Sigmoid colon (tissue), 4 donors: ENCODE measurements around the gene ZNF189.

Experiments used
- EP300 ChIP-seq, 4 donors: sonication (generic); formaldehyde crosslinking; IDR thresholded peaks; one replicate each; pipeline ENCODE4 v1.6.1; 2017; ENCODE audit warnings: antibody characterized with exemption in 4 of 4
- POLR2A ChIP-seq, 2 donors: fragments of 450-650 bp; IDR thresholded peaks; one replicate each; pipeline ENCODE4 v1.6.1; 2016; ENCODE audit warnings: antibody characterized with exemption in 2 of 2, mild to moderate bottlenecking in 2 of 2, moderate library complexity in 2 of 2
- TF ChIP-seq, protein P1 (sequence below), 4 experiments: fragments of 450-650 bp in 3 of 4; fragments of 200-600 bp in 1 of 4; IDR thresholded peaks; one replicate each; pipeline ENCODE4 v1.5.1; 2016 to 2019; ENCODE audit warnings: antibody characterized with exemption in 4 of 4, mild to moderate bottlenecking in 3 of 4, moderate library complexity in 2 of 4

DNA sequence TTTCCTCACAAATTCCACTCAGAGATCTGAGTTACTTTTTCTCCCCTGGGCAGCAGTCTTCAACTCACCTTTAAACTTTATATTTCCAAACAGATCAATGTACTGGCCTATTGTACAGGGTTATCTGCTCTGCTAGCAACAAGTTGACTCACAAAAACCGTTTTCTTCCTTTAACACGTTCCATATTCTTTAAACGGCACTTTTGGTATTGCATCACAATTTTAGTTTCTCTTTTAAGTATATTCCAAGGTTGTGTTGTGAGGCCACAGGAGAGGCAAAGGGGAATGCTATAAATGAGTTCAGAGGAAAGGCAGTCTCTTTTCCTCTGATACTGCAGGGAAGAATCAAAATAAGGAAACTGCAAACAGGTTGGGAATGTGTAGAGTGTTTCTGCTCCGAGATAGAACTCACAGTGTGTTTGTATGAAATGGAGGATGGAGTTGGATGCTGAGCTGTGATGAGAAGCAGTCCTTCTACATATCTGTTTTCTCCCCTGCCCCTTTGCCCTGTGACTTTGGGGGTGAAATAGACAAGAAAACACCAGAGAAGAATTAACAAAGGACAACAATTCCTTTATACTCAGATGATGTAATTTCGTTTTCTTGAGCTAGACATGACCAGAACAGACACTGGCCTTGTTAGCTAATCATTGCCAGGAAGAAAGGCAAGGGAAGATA is 46.8 kb downstream of the ZNF189 start:
- TF ChIP-seq EP300 (IDR thresholded peaks at IDR 0.05) (no peak), POLR2A (IDR thresholded peaks at IDR 0.05) (no peak)
- TF ChIP-seq, protein P1, sequence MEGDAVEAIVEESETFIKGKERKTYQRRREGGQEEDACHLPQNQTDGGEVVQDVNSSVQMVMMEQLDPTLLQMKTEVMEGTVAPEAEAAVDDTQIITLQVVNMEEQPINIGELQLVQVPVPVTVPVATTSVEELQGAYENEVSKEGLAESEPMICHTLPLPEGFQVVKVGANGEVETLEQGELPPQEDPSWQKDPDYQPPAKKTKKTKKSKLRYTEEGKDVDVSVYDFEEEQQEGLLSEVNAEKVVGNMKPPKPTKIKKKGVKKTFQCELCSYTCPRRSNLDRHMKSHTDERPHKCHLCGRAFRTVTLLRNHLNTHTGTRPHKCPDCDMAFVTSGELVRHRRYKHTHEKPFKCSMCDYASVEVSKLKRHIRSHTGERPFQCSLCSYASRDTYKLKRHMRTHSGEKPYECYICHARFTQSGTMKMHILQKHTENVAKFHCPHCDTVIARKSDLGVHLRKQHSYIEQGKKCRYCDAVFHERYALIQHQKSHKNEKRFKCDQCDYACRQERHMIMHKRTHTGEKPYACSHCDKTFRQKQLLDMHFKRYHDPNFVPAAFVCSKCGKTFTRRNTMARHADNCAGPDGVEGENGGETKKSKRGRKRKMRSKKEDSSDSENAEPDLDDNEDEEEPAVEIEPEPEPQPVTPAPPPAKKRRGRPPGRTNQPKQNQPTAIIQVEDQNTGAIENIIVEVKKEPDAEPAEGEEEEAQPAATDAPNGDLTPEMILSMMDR (IDR thresholded peaks at IDR 0.05): no peak
